ENCODE measurements around the gene ELMO1.

The ELMO1 gene

DNA sequence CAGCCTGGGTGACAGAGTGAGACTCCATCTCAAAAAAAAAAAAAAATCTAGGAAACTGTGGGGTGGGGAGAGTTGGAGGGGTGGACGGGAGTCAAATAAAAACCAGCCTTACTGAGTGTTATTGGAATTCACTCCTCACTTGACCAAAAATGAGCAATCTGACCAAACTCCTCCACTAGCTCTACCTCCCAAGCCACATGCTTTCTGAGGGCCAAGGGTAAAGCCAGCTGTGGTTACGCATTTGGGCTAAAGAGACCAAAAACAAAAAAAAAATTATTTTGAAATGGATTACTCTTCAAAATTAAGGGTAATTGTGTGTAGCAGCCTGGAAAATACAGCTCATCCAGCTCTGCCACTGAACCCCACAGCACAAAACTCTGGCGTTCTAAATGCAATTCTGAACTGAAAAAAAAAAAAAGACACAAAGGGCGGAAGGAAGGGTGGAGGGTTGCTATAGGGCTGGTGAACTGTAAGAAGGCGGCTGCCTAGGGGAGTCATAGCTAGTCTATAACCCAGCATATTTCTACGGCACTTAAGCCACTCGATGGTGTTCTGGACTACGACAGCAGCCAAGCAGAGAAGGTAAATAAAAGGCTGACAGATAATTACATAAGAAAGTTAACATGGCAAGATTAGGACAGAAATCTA is 7.8 kb downstream of the ELMO1 start:
- Histone ChIP-seq H3K9ac (ENCODE audit: low read depth, low read length) (no peak overlapping the region), H3K27me3 (ENCODE audit: insufficient read depth, low read length) (no peaks in the 10 kb centered on the region), H3K27ac (ENCODE audit: low read length) (no peak overlapping the region), H3K36me3 (ENCODE audit: insufficient read depth, low read depth, low read length) (no peaks in the 10 kb centered on the region), H3K4me1 (ENCODE audit: insufficient read depth, low read length) (peaks cover 4% of the 10 kb centered on the region; the same call in 1 of the 2 replicates), H3K9me3 (ENCODE audit: insufficient read depth, low read depth, low read length) (no peaks in the 10 kb centered on the region), H3K4me3 (ENCODE audit: low read length) (no peak overlapping the region)

DNA sequence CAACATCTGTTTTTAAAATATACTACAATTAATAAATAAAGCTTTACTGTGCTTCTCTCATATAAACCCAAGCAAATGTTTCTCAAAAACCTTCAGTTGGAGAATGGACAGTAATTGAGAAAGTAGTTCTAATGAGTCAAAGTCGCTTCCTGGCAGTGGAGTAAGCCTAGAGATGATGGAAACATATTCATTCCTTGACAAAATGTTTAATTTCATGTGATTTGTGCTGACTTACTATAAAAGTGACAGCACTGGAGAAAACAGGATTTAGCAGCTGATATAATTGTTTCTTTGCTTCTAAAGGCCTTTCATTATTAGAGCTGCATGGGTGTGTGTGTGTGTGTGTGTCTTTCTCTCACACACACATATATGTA is 9.0 kb downstream of the ELMO1 start:
- no peaks in the 10 kb centered on the region for H3K27me3 ChIP-seq (ENCODE audit: insufficient read depth, low read length)
- peaks cover 4% of the 10 kb centered on the region; the same call in 1 of the 2 replicates for H3K4me1 ChIP-seq (ENCODE audit: insufficient read depth, low read length)
- no peaks in the 10 kb centered on the region for H3K9me3 ChIP-seq (ENCODE audit: insufficient read depth, low read depth, low read length)
- H3K4me3 ChIP-seq (ENCODE audit: low read length), result no peak overlapping the region
- no peaks in the 10 kb centered on the region for H3K36me3 ChIP-seq (ENCODE audit: insufficient read depth, low read depth, low read length)
- H3K9ac ChIP-seq (ENCODE audit: low read depth, low read length), result no peak overlapping the region
- H3K27ac ChIP-seq (ENCODE audit: low read length), result no peak overlapping the region

DNA sequence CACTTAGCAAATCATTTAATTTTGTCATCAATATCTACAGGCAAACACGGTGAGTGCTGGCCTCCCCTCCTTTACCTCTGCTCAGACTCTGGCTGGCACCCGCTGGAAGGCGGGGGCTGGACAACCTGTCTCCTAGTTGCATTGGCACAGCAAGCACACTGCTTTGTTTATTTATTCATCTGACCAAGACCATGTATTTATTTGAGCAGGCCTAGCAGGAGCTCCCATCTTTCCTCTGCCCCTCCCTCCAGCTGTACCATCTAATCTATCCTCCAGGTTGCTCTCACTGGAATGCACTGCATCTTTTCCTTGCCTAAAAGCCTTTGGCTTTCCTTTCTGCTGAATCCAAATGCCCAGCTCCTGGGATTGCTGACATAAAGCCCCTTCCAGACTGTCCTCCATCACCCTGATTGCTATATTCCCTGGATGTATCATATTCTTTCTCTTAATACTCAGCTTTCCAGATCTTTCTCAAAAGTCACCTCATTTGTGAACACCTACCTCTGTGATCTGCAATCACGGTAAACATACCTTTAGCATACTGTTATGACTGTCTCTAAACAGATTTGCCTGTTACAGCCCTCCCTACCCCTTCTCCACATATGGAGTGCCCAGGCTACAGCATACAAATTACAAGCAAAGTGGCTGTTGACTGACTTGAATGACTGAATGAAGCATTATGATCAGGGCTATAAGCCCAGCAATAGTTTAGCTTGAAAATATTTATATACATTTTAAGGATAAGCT is 9.6 kb downstream of the ELMO1 start:
- H3K4me3 ChIP-seq (ENCODE audit: low read length), result no peak overlapping the region
- H3K27me3 ChIP-seq (ENCODE audit: insufficient read depth, low read length), result no peaks in the 10 kb centered on the region
- no peak overlapping the region for H3K9ac ChIP-seq (ENCODE audit: low read depth, low read length)
- no peaks in the 10 kb centered on the region for H3K36me3 ChIP-seq (ENCODE audit: insufficient read depth, low read depth, low read length)
- H3K27ac ChIP-seq (ENCODE audit: low read length), result no peak overlapping the region
- H3K4me1 ChIP-seq (ENCODE audit: insufficient read depth, low read length), result peaks cover 4% of the 10 kb centered on the region; the same call in 1 of the 2 replicates
- no peaks in the 10 kb centered on the region for H3K9me3 ChIP-seq (ENCODE audit: insufficient read depth, low read depth, low read length)

GRCh38 chr7:37435156-37435855 is 13.4 kb downstream of the ELMO1 start:
- peaks cover 4% of the 10 kb centered on the region; the same call in 1 of the 2 replicates for H3K4me1 ChIP-seq (ENCODE audit: insufficient read depth, low read length)
- H3K36me3 ChIP-seq (ENCODE audit: insufficient read depth, low read depth, low read length), result no peaks in the 10 kb centered on the region
- no peak overlapping the region for H3K27ac ChIP-seq (ENCODE audit: low read length)
- H3K4me3 ChIP-seq (ENCODE audit: low read length), result no peak overlapping the region
- no peaks in the 10 kb centered on the region for H3K9me3 ChIP-seq (ENCODE audit: insufficient read depth, low read depth, low read length)
- H3K9ac ChIP-seq (ENCODE audit: low read depth, low read length), result no peak overlapping the region
- no peaks in the 10 kb centered on the region for H3K27me3 ChIP-seq (ENCODE audit: insufficient read depth, low read length)

- Histone ChIP-seq H3K27ac (ENCODE audit: low read length) (no peak overlapping the region), H3K9ac (ENCODE audit: low read depth, low read length) (no peak overlapping the region), H3K27me3 (ENCODE audit: insufficient read depth, low read length) (no peaks in the 10 kb centered on the region), H3K4me3 (ENCODE audit: low read length) (no peak overlapping the region), H3K4me1 (ENCODE audit: insufficient read depth, low read length) (peaks cover 4% of the 10 kb centered on the region; the same call in 1 of the 2 replicates), H3K9me3 (ENCODE audit: insufficient read depth, low read depth, low read length) (no peaks in the 10 kb centered on the region), H3K36me3 (ENCODE audit: insufficient read depth, low read depth, low read length) (no peaks in the 10 kb centered on the region)
These were observed 14.1 kb downstream of the ELMO1 start for GRCh38 chr7:37434529-37434928.

- H3K27ac ChIP-seq (ENCODE audit: low read length), result no peak overlapping the region
- no peaks in the 10 kb centered on the region for H3K27me3 ChIP-seq (ENCODE audit: insufficient read depth, low read length)
- no peak overlapping the region for H3K4me3 ChIP-seq (ENCODE audit: low read length)
- no peaks in the 10 kb centered on the region for H3K36me3 ChIP-seq (ENCODE audit: insufficient read depth, low read depth, low read length)
- H3K4me1 ChIP-seq (ENCODE audit: insufficient read depth, low read length), result no peaks in the 10 kb centered on the region
- no peak overlapping the region for H3K9ac ChIP-seq (ENCODE audit: low read depth, low read length)
- H3K9me3 ChIP-seq (ENCODE audit: insufficient read depth, low read depth, low read length), result no peaks in the 10 kb centered on the region
These were observed 15.5 kb downstream of the ELMO1 start for GRCh38 chr7:37433166-37433565.

DNA sequence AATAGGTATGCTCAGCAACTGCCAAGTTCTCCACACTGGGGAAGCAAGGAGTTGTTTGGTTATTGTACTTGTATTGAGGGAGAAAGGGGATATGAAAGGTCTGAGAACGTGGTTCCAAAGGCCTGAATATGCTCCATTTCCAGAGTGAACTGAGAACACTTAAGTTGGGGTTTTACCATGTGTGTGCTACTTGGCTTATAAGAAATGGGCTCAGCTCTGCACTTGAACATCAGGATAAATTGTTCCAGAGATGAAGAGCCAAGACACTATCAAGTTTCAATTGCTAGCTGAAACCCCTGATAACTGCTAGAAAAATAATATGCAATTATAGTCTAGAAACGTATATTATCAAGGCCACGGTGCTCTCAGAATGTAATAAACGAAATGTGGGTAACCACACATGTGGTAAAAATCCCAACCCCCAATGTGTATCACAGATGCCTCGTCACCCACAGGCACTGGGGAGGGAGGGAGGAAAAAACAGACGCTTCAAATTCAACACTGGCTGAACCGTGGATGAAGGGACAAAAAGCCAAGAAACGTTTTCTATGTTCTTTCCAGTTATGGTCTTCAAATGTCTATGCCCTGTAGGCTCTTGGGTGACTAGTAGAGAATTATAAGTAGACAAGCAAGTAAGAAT is 16.3 kb downstream of the ELMO1 start:
- Histone ChIP-seq H3K36me3 (ENCODE audit: insufficient read depth, low read depth, low read length) (no peaks in the 10 kb centered on the region), H3K4me3 (ENCODE audit: low read length) (no peak overlapping the region), H3K27me3 (ENCODE audit: insufficient read depth, low read length) (no peaks in the 10 kb centered on the region), H3K4me1 (ENCODE audit: insufficient read depth, low read length) (no peaks in the 10 kb centered on the region), H3K9me3 (ENCODE audit: insufficient read depth, low read depth, low read length) (no peaks in the 10 kb centered on the region), H3K27ac (ENCODE audit: low read length) (no peak overlapping the region), H3K9ac (ENCODE audit: low read depth, low read length) (no peak overlapping the region)

- no peak overlapping the region for H3K9ac ChIP-seq (ENCODE audit: low read depth, low read length)
- H3K4me3 ChIP-seq (ENCODE audit: low read length), result no peak overlapping the region
- H3K36me3 ChIP-seq (ENCODE audit: insufficient read depth, low read depth, low read length), result no peaks in the 10 kb centered on the region
- H3K4me1 ChIP-seq (ENCODE audit: insufficient read depth, low read length), result no peaks in the 10 kb centered on the region
- no peak overlapping the region for H3K27ac ChIP-seq (ENCODE audit: low read length)
- no peaks in the 10 kb centered on the region for H3K27me3 ChIP-seq (ENCODE audit: insufficient read depth, low read length)
- no peaks in the 10 kb centered on the region for H3K9me3 ChIP-seq (ENCODE audit: insufficient read depth, low read depth, low read length)
These were observed 17.3 kb downstream of the ELMO1 start for GRCh38 chr7:37431413-37431812.

DNA sequence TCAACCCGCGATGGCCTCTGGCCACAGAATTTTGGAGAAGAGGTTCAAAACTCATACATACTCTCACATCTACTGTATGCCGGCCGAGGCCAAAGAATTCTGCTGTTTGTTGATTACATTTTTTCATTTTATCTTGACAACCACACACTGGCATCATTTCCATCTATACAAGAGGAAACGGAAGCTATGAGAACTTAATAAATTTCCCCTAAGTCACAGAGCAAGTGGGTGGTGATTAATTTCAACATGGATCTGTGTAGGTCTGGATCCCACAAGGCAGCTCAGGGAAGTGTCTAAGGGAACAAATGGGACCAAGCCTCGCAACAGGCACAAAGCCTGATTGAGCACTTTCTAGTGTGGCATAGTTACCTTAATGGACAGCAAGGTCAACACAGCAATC is 18.0 kb downstream of the ELMO1 start:
- Histone ChIP-seq H3K36me3 (ENCODE audit: insufficient read depth, low read depth, low read length) (no peaks in the 10 kb centered on the region), H3K27ac (ENCODE audit: low read length) (no peak overlapping the region), H3K9me3 (ENCODE audit: insufficient read depth, low read depth, low read length) (no peaks in the 10 kb centered on the region)

DNA sequence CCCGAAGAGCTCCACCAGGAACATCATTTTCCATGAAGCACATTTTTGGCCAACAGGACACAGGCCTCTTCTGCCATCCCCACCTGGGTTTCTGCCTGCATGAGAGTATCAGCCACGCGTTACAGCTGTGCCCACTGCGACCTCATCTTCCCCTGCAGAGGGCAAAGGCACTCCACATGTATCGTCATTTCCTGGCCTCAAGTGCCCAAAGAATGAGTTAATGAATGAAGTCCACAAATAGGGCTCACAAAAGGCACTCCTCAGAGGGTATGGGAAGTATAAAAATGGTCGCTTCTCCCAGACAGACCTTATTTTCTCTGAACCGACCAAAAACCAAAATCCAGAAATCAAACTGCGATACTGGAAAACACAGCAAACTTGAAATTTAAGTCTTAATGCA is 18.5 kb downstream of the ELMO1 start:
- no peak overlapping the region for H3K9ac ChIP-seq (ENCODE audit: low read depth, low read length)
- no peaks in the 10 kb centered on the region for H3K36me3 ChIP-seq (ENCODE audit: insufficient read depth, low read depth, low read length)
- H3K27me3 ChIP-seq (ENCODE audit: insufficient read depth, low read length), result no peaks in the 10 kb centered on the region
- H3K4me3 ChIP-seq (ENCODE audit: low read length), result no peak overlapping the region
- no peaks in the 10 kb centered on the region for H3K4me1 ChIP-seq (ENCODE audit: insufficient read depth, low read length)
- H3K9me3 ChIP-seq (ENCODE audit: insufficient read depth, low read depth, low read length), result no peaks in the 10 kb centered on the region
- H3K27ac ChIP-seq (ENCODE audit: low read length), result no peak overlapping the region

More for the DNA sequence above, 18.0 kb downstream of the ELMO1 start:
- Histone ChIP-seq H3K4me3 (ENCODE audit: low read length) (no peak overlapping the region), H3K27me3 (ENCODE audit: insufficient read depth, low read length) (no peaks in the 10 kb centered on the region), H3K9ac (ENCODE audit: low read depth, low read length) (no peak overlapping the region), H3K4me1 (ENCODE audit: insufficient read depth, low read length) (no peaks in the 10 kb centered on the region)

GRCh38 chr7:37429435-37429791 is 19.3 kb downstream of the ELMO1 start:
- H3K4me1 ChIP-seq (ENCODE audit: insufficient read depth, low read length), result no peaks in the 10 kb centered on the region
- no peaks in the 10 kb centered on the region for H3K36me3 ChIP-seq (ENCODE audit: insufficient read depth, low read depth, low read length)
- no peak overlapping the region for H3K9ac ChIP-seq (ENCODE audit: low read depth, low read length)
- no peaks in the 10 kb centered on the region for H3K27me3 ChIP-seq (ENCODE audit: insufficient read depth, low read length)
- H3K9me3 ChIP-seq (ENCODE audit: insufficient read depth, low read depth, low read length), result no peaks in the 10 kb centered on the region
- no peak overlapping the region for H3K4me3 ChIP-seq (ENCODE audit: low read length)
- H3K27ac ChIP-seq (ENCODE audit: low read length), result no peak overlapping the region

Data from iPS-20b (cell line).